K562 (cell line): Measurements from ENCODE around the gene MICAL2. TPM values are rescaled to one million over a fixed set of nuclear protein-coding genes. Genes with fewer than 3 reads are reported as not detected.
A peak's percentile ranks its signal among the peaks of the same experiment; 100 is the strongest.

Source experiments
- ADNP ChIP-seq: fragments of 200-800 bp; sonication (Bioruptor generic); IDR thresholded peaks from 2 replicates; pipeline ENCODE4 v1.6.1; 2016; ENCODE audit warnings: missing genetic modification characterization, missing compliant biosample characterization
- CHD4 ChIP-seq: fragments of 200-600 bp; sonication (generic); IDR thresholded peaks from 3 replicates; pipeline ENCODE4 v1.6.1; 2012; ENCODE audit warnings: low read depth, mild to moderate bottlenecking, mixed read lengths, low read length, inconsistent platforms; ENCODE audit not compliant: insufficient read depth, insufficient replicate concordance, poor library complexity, severe bottlenecking
- CREM ChIP-seq: IDR thresholded peaks from 2 replicates; pipeline ENCODE4 v1.6.1; 2014; ENCODE audit warnings: antibody characterized with exemption, low read depth
- EP400 ChIP-seq: fragments of 450-650 bp; IDR thresholded peaks from 2 replicates; pipeline ENCODE4 v1.6.1; 2017; ENCODE audit warnings: antibody characterized with exemption, mild to moderate bottlenecking, moderate library complexity
- FOXK2 ChIP-seq, 2 experiments: fragments of 450-650 bp; IDR thresholded peaks in 1 of 2; conservative IDR thresholded peaks in 1 of 2; 2 replicates each; pipeline ENCODE4 v1.6.1; 2016; ENCODE audit warnings: low read depth in 2 of 2, mild to moderate bottlenecking in 1 of 2
- HDAC3 ChIP-seq: fragments of 450-650 bp; IDR thresholded peaks from 2 replicates; pipeline ENCODE4 v1.6.1; 2018; ENCODE audit warnings: borderline replicate concordance, mild to moderate bottlenecking, moderate library complexity; ENCODE audit not compliant: partially characterized antibody
- MTA3 ChIP-seq: fragments of 450-650 bp; formaldehyde crosslinking; IDR thresholded peaks from 2 replicates; pipeline ENCODE4 v1.6.1; 2017; ENCODE audit warnings: mild to moderate bottlenecking, borderline replicate concordance
- NRF1 ChIP-seq, 2 experiments: fragments of 450-650 bp; IDR thresholded peaks in 1 of 2; conservative IDR thresholded peaks in 1 of 2; 2 replicates each; pipeline ENCODE4 v1.6.1; 2014; ENCODE audit warnings: mild to moderate bottlenecking in 2 of 2
- PHTF2 ChIP-seq: fragments of 250-450 bp; sonication (Bioruptor Pico); IDR thresholded peaks from 2 replicates; pipeline ENCODE4 v1.5.0; 2021; ENCODE audit warnings: mild to moderate bottlenecking
- RBM14 ChIP-seq: fragments of 200-400 bp; formaldehyde crosslinking; IDR thresholded peaks from 2 replicates; pipeline ENCODE4 v1.6.1; 2018; ENCODE audit warnings: low read depth, mild to moderate bottlenecking, low read length, moderate library complexity, borderline replicate concordance; ENCODE audit not compliant: insufficient read depth
- SIRT6 ChIP-seq: IDR thresholded peaks from one replicate; pipeline ENCODE4 v1.6.1; 2012; ENCODE audit warnings: low read depth, mild to moderate bottlenecking, control low read depth, inconsistent platforms, low read length, moderate library complexity
- SMARCE1 ChIP-seq: fragments of 450-650 bp; IDR thresholded peaks from 2 replicates; pipeline ENCODE4 v1.7.1; 2016; ENCODE audit warnings: mild to moderate bottlenecking
- ZNF197 ChIP-seq: fragments of 200-800 bp; sonication (Bioruptor generic); IDR thresholded peaks from 2 replicates; pipeline ENCODE4 v1.6.1; 2016; ENCODE audit warnings: low read depth, missing genetic modification characterization, missing compliant biosample characterization
- ZNF584 ChIP-seq: fragments of 200-800 bp; sonication (Bioruptor generic); IDR thresholded peaks from 2 replicates; pipeline ENCODE4 v1.6.1; 2016; ENCODE audit warnings: low read depth, mild to moderate bottlenecking, missing genetic modification characterization, missing compliant biosample characterization
- polyA plus RNA-seq, 8 experiments: library from polyadenylated mRNA; depleted of rRNA in 4 of 8; stranded (reverse) in 5 of 8; unstranded in 3 of 8; fragments of >200 nt; fragmentation: Nextera tagmentation in 2 of 8; fragmentation: Illumina TruSeq in 1 of 8; extraction: Ambion mirVana in 2 of 8; extraction: Trizol in 1 of 8; gene quantifications; 2 replicates each; pipeline versions ENCODE4 v1.2.1 to v1.2.3, GENCODE V29; 2011 to 2014; ENCODE audit warnings: inconsistent platforms in 1 of 8, missing spikeins in 1 of 8
- total RNA-seq, 7 experiments: library from RNA; depleted of rRNA in 6 of 7; stranded (reverse); fragments of >200 nt in 6 of 7; fragmentation: Illumina TruSeq in 2 of 7; extraction: Trizol in 2 of 7; gene quantifications; 2 replicates each; pipeline versions ENCODE4 v1.2.1 to v1.2.3, GENCODE V29; 2011 to 2021; ENCODE audit warnings: low replicate concordance in 1 of 7
- TF ChIP-seq, protein P1 (sequence below): sonication (generic); formaldehyde crosslinking; IDR thresholded peaks from 2 replicates; pipeline ENCODE4 v1.4.0; 2020; ENCODE audit warnings: mild to moderate bottlenecking, missing genetic modification reagents
- TF ChIP-seq, protein P2 (sequence below): sonication (generic); IDR thresholded peaks from 2 replicates; pipeline ENCODE4 v1.6.1; 2016
- TF ChIP-seq, protein P3 (sequence below), 2 experiments: fragments of 450-650 bp; IDR thresholded peaks; 2 replicates each; pipeline ENCODE4 v1.6.1; 2016
- TF ChIP-seq, protein P4 (sequence below): fragments of 250-450 bp; sonication (Bioruptor Pico); IDR thresholded peaks from 2 replicates; pipeline ENCODE4 v1.5.0; 2020; ENCODE audit warnings: mild to moderate bottlenecking, borderline replicate concordance
- TF ChIP-seq, protein P5 (sequence below): fragments of 200-800 bp; sonication (Bioruptor generic); IDR thresholded peaks from 2 replicates; pipeline ENCODE4 v1.6.1; 2017; ENCODE audit warnings: missing genetic modification characterization, missing compliant biosample characterization

The MICAL2 gene
- total and polyA plus RNA-seq, 9 of the 15 experiments (the other 6 are each of a cell fraction or from before 2014, with no cell fraction given) = 4.7 to 64.2 (median 33.6) TPM

DNA sequence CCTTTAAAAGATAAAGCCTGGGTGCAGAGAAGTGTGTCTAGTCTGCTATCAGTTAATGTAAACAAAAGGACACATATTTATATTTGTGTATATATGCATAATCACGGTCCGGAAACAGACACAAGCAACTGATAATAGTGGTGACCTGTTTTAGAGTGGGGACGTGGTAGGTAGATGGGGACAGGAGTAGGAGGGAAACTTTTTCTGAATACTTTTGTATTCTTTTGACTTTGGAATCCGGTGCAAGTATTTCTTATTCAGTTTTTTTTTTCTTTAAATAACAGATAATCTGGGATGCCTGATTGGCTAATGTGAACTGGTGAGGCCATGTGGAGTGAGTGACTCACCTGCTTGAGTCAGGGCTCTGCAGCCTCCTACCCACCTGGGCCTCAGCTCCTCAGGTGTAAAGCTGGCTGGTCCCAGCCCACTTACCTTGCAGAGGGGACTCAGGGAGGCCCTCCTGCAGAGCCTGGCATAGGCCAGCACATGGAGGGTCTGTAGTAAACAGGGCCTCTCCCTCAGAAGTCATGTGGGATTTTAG is 15.3 kb downstream of the MICAL2 start (continued):
- TF ChIP-seq, protein P1, sequence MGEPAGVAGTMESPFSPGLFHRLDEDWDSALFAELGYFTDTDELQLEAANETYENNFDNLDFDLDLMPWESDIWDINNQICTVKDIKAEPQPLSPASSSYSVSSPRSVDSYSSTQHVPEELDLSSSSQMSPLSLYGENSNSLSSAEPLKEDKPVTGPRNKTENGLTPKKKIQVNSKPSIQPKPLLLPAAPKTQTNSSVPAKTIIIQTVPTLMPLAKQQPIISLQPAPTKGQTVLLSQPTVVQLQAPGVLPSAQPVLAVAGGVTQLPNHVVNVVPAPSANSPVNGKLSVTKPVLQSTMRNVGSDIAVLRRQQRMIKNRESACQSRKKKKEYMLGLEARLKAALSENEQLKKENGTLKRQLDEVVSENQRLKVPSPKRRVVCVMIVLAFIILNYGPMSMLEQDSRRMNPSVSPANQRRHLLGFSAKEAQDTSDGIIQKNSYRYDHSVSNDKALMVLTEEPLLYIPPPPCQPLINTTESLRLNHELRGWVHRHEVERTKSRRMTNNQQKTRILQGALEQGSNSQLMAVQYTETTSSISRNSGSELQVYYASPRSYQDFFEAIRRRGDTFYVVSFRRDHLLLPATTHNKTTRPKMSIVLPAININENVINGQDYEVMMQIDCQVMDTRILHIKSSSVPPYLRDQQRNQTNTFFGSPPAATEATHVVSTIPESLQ (CRISPR knock-in tag) = no peak
- peak; percentile 84 for TF ChIP-seq HDAC3
- no peak for TF ChIP-seq ZNF197
- TF ChIP-seq MTA3 = no peak
- peak; percentile 85; the same call in 1 of the 2 replicates for TF ChIP-seq SMARCE1
- TF ChIP-seq, protein P2, sequence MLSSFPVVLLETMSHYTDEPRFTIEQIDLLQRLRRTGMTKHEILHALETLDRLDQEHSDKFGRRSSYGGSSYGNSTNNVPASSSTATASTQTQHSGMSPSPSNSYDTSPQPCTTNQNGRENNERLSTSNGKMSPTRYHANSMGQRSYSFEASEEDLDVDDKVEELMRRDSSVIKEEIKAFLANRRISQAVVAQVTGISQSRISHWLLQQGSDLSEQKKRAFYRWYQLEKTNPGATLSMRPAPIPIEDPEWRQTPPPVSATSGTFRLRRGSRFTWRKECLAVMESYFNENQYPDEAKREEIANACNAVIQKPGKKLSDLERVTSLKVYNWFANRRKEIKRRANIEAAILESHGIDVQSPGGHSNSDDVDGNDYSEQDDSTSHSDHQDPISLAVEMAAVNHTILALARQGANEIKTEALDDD = peak; percentile 42; the same call in 1 of the 2 replicates
- TF ChIP-seq FOXK2 (conservative IDR thresholded peaks at IDR 0.05 in 1 of 2, IDR thresholded peaks at IDR 0.05 in 1 of 2; ENCODE audit: low read depth in 2 of 2) = peak; percentile 68 to 70; a peak in 2 of 4 replicates
- no peak for TF ChIP-seq SIRT6
- TF ChIP-seq, protein P3, sequence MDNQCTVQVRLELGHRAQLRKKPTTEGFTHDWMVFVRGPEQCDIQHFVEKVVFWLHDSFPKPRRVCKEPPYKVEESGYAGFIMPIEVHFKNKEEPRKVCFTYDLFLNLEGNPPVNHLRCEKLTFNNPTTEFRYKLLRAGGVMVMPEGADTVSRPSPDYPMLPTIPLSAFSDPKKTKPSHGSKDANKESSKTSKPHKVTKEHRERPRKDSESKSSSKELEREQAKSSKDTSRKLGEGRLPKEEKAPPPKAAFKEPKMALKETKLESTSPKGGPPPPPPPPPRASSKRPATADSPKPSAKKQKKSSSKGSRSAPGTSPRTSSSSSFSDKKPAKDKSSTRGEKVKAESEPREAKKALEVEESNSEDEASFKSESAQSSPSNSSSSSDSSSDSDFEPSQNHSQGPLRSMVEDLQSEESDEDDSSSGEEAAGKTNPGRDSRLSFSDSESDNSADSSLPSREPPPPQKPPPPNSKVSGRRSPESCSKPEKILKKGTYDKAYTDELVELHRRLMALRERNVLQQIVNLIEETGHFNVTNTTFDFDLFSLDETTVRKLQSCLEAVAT (IDR thresholded peaks at IDR 0.05) = no peak
- TF ChIP-seq ZNF584 (CRISPR knock-in tag) = no peak
- no peak for TF ChIP-seq NRF1 (conservative IDR thresholded peaks at IDR 0.05 in 1 of 2, IDR thresholded peaks at IDR 0.05 in 1 of 2)
- TF ChIP-seq CREM = no peak
- TF ChIP-seq, protein P4, sequence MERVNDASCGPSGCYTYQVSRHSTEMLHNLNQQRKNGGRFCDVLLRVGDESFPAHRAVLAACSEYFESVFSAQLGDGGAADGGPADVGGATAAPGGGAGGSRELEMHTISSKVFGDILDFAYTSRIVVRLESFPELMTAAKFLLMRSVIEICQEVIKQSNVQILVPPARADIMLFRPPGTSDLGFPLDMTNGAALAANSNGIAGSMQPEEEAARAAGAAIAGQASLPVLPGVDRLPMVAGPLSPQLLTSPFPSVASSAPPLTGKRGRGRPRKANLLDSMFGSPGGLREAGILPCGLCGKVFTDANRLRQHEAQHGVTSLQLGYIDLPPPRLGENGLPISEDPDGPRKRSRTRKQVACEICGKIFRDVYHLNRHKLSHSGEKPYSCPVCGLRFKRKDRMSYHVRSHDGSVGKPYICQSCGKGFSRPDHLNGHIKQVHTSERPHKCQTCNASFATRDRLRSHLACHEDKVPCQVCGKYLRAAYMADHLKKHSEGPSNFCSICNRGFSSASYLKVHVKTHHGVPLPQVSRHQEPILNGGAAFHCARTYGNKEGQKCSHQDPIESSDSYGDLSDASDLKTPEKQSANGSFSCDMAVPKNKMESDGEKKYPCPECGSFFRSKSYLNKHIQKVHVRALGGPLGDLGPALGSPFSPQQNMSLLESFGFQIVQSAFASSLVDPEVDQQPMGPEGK (CRISPR knock-in tag) = no peak
- no peak for TF ChIP-seq CHD4
- no peak for TF ChIP-seq PHTF2 (CRISPR knock-in tag)
- TF ChIP-seq, protein P5, sequence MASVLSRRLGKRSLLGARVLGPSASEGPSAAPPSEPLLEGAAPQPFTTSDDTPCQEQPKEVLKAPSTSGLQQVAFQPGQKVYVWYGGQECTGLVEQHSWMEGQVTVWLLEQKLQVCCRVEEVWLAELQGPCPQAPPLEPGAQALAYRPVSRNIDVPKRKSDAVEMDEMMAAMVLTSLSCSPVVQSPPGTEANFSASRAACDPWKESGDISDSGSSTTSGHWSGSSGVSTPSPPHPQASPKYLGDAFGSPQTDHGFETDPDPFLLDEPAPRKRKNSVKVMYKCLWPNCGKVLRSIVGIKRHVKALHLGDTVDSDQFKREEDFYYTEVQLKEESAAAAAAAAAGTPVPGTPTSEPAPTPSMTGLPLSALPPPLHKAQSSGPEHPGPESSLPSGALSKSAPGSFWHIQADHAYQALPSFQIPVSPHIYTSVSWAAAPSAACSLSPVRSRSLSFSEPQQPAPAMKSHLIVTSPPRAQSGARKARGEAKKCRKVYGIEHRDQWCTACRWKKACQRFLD = no peak
- TF ChIP-seq ADNP (tag) = peak; percentile 3
- no peak for TF ChIP-seq EP400
- no peak for TF ChIP-seq RBM14
